Cardiac septum (tissue), 1 donor: ENCODE measurements around the gene RERE. TPM values are rescaled to one million over a fixed set of nuclear protein-coding genes. Genes with fewer than 3 reads are reported as not detected.

ENCODE experiments used
- DNase-seq: peaks from one replicate; pipeline ENCODE4 v3.0.0-alpha.2; 2020; ENCODE audit warnings: low spot score
- intact Hi-C: fragments of 100-400 bp; cut with DNase I; formaldehyde crosslinking; loops from one replicate; pipeline ENCODE4 v1.14.0; 2022
- total RNA-seq: library from RNA; stranded (reverse); fragmentation: NEBNext Ultra II Directional; extraction: Animal tissue kit (Norgen Biotek cat#: 25700); gene quantifications from one replicate; pipeline ENCODE4 v1.2.1, GENCODE V29; 2021
- donor health status: DM: no; HTN: no; CAD: no.

RERE gene
- total RNA-seq, 1 donor from 2014 or later: 102 TPM

DNA sequence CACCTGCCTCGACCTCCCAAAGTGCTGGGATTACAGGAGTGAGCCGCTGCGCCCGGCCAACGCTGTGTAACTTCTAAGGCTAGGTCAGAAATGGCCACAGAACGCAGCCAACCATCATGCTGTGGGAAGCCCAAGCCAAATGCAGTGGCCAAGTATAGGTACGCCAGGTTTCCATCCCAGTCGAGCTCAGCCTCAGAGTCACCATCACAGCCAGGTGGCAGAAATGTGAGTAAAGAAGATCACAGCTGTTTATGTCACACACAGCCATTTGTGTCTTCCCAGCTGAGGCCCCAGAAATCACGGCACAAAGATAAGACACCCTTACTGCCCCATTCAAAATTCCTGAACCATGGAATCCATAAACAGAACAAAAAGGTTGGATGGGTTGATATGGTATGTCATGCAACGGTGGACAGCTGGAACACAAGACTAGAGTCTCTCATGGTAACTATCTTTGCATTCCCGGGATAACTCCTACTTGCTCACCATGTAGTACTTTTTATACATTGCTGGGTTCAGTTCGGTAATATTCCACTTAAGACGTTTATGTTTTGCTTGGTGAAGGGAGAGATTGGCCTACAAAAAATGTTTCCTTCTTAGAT is 415.2 kb downstream of the RERE start:
- intact Hi-C loops: no loop called here
- DNase-seq: no peak

DNA sequence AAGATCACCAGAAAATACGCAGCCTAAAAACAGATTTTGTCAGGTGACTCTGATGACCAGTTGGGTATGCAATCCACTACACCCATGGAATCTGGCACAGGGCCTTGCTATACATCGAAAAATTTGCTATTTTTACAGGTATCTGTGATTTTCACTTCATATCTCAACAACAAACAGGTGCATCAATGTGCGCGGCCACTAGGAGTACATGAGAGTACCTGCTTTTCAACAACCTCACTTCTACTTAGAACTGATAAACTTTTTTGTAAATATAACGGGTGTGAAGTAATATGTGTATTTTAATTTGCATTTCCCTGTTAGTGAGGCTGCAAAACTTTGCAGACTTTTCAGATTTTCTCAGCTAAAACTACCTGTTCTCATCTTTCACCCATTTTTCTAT is 418.8 kb downstream of the RERE start:
- intact Hi-C loops: no loop called here
- no peak for DNase-seq

DNA sequence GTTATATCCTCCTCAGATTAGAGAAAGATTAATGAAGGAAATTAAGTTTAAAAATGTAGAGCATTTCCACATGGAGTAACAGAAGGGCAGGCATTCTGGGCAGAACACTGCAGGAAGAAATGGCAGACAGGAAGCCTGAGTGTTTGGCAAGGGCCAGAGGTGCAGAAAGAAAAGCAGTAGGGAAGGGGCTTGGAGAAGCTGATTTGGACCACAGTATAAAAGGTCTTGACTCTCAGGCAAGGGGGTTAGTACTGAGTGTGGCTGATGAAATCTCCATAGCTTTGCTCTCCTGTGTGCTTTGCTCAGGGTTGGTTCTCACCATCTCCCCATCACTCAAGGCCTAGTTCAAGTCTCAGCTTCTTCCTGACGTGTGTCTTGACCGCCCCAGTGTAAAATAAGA is 419.4 kb downstream of the RERE start:
- no peak for DNase-seq
- intact Hi-C loops: no loop called here

DNA sequence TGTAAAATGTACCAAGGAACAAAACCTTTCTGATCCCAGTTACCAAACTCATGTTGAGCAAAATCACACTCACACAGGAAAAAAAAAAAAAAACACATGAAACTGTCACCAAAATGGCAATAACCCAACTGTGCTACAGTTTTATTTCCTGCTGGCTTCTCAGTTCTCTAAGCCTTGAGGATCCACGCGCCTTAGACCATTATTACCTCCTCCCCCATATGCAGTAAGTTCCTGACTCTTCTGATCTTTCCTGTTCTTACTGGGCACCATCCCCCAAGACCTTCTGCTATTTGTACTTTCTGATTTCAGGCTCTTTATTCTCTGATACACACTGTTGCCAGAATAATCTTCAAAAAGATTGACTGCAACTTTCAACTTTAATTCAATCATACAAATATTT is 419.9 kb downstream of the RERE start:
- intact Hi-C loops: no loop called here
- no peak for DNase-seq

DNA sequence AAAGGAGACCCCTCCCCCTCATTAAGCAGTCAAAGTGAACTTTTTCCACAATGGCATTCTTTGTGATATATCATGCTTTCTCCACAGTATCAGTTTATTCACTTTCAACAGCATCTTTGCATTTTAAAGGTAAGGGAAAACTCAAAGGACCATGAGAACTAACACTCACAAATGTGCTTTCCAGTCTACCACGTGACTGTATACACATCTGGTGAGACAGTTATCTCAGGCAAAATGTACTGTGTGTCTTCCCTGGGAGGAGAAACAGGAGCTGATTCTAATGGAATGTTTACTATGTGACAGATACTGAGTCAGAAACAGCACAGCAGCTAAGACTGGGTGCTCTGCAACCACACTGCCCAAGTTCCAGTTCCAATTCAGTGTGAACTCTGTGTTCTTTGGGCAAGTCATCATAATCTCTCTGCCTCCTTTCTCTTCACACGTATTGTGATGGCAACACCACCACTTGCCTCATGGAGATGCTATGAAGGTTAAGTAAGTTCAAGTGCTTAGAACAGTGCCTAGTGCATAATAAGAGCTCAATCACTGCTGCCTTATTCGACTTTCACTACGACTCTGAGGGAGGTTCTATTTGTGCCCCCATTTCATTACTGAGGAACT is 420.5 kb downstream of the RERE start:
- intact Hi-C loops: no loop called here
- no peak for DNase-seq

DNA sequence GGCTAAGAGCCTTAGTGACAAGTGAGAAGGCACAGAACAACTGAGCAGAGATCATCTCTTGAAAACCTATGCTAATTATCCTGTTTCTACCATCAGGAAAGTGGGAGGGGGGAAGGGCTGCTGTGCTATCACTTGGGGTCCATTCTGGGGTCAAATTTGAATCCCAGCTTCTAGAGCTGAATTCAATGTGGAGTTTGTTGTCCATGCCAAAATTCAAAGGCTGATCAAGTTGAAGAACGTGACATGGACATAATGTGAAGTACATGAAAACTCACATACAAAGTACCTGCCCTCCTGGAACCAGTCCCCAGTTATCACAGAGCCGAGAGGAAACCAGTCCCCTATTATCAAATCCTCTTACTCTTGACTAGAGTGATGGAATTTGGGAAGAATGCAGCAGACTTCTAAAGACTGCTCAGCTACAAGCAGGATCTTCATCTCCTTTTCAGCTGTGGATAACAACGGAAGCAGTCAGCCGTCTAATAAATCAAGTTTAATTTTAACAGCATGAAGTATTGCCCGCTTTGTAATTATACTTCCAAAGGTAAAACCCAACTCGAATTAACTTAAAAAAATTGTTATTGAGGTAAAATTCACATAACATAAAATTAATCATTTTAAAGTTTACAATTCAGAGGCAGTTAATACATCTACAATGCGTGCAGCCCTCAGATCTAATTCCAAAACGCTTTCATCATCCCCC is 421.2 kb downstream of the RERE start:
- no peak for DNase-seq
- intact Hi-C loops: no loop called here

DNA sequence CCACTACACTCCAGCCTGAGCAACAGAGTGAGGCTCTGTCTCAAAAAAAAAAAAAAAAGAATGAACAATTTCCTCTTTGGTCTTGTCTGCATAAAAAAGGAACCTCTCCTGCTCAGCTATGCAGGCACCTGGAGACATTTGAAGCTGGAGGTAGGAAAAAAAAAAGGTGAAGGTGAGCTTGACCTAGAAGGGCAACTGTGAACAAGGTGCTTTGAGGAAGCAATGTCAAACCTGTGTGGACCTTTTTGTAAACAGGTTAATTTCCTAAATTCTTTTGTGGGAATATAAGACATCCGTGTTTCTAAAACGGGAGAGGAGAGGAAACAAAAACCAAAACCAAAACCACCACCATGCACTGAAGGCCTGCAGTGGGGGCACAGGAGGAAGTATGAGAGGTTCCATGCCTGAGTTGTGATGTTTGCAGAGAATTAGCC is 422.0 kb downstream of the RERE start:
- no peak for DNase-seq
- intact Hi-C loops: no loop called here

DNA sequence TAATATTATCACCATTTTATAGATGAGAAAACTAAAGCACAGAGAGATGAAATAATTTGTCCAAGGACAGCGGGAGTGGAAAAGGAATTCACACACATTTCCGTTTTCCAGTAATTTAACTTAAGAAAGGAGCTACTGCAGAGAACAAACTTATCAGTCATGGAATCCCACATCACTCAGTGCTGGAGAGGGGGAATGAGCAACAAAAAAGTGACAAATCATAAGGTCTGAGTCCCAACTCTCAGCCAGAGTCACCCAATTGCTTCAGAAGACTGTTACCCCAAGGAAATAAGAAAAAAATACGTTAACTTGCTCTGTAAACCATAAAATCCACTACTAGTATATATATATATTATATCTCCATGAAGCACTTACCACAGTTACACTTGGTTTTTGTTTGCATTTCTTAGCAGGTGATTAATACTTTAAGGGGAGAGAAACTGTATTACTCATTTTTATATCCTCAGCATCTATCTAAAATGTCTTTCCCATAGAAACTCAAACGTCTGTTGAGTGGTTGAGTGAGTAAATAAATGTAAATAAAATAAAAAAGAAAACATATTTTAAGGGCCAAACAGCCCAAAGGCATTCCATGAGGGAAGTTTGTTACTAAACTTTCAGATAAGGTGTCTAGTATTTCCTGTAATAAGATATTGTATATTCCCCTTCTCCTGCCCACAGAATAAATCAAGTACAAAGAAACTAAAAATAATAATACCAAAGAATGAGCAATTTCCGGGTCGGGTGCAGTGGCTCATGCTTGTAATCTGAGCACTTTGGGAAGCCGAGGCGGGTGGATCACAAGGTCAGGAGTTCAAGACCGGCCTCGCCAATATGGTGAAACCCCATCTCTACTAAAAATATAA is 422.8 kb downstream of the RERE start:
- intact Hi-C loops: no loop called here
- DNase-seq: no peak

DNA sequence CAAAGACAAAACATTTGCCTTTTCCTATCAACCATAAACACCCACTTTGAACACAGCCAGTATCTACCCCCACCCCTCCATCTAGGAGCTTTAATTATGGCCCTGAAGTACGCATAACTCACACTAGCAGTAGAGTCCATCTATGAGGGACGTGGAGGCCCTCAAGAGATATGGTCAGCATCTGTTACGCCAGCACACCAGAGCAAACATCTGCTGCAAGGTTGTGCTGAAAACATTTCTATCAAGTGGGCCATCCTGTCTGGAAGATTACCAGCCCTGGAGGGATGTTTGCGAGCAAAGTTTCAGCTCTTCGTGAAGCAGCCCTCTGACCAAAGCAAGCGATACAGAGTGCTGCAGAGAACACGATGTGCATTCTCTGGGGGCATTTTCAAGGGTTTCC is 424.9 kb downstream of the RERE start:
- no peak for DNase-seq
- intact Hi-C loops: no loop called here

DNA sequence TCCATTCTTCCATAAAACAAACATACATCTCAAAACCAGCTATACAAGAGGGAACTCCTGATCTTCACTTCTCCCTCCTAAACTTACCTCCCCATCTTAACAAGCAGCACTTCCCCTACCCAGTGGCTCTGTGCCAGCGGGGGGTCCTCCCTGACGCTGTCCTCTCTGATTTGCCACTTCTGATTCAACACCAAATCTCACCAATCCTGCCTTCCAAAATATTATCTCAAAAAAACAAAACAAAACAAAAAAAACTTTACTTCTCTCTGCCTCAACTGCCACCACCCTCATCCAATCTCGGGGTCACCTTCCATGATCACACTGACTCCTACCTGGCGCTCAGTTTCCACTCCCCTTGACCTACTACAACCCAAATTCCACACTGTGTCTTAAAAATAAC is 426.7 kb downstream of the RERE start:
- intact Hi-C loops: no loop called here
- DNase-seq: no peak

DNA sequence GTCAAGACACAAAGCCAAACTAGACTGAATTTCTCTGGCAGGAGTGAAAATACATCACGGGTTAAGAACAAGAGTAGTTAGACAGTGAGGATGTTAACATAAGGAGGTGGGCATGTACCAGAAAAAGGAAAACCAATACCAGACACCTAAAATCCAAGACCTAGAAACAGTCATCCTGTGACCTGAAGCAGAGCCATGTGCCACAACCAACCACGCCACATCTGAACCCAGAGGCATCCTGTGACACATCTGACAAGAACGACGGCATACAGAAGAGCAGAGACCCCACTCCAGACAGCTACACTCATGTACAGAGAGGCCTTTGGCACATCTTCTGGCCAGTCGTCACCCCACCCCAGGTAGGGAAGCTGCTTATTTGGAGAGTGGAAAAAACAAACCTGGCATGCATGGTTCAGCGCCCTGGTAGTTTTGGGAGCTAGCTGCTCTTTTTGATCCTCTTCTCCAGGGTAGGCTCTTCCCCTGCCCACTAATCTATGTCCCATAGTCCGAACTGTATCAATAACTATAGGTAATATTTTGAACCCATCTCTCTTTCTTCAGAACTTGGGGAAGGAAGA is 427.4 kb downstream of the RERE start:
- intact Hi-C loops: no loop called here
- DNase-seq: no peak

DNA sequence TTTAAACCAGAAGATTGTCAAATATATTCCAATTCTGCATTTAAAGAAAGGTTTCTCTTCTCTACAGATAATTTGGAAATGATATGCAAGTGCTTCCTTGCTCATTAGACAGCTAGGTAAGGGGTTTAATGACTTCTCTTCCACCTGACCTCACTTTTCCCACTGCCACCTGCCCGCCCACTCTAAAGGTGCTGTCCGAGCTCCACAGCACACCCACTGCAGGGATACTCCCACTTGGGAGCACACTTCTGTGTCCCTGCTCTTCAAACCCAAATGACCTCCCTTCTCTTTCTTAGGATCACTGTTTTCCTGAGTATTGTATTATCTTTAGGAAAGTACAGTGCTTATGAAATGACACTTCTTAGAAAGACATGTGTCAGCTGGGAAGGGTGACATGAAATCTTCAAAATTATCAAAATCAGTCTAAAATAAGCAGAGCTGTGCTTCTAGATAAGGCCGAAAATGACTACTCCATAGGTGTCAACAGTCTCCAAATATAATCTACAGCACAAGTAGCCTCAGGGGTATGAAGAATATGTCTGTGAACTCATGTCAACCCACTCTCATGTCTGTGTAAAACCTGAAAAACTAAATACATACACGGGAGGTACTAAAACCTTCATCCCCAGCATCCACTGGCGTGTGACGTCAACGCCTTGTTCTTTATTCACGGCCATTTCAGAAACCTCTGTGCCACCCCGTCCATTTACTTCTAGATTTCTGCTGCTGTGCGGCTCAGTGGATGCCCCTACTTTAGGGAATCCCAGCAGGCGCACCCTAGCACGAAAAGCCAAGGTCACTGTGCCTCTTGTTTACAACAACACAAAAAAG is 428.5 kb downstream of the RERE start:
- intact Hi-C loops: no loop called here
- DNase-seq: no peak

DNA sequence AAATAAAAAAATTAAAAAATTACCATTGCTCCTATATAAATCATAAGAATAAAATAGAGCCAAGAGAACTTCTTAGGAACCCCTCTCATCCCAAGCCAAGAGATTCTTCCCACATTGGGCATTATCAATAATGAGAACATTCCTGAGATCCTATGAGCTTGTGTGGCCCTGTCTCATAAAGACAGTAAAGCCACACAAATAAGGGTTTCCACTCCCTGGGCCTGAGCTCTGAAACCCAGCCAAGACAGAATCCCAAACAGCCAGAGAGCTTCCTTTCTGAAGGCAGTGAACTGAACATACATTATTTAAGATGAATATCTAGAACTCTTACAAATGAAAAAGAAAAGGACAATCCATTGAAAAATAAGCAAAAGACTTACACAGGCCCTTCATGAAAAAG is 431.2 kb downstream of the RERE start:
- intact Hi-C loops: no loop called here
- no peak for DNase-seq

DNA sequence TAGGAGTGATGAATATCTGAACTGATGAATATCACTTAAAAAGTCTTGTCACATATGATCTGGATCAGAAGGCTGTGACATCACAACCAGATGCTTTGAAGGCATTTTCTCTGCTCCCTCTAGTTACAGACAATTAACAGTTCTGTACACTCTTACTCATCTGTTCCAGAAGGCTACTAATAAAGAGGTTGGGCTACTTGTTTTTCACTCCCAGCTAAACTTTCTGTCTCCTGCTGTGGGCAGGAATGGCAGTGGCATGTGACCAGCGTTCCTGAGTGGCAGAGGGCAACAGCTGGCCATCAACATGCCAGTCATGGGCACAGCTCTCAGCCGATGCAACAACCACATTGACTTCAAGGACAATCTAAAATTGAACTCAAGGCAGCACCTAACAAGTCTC is 432.9 kb downstream of the RERE start:
- intact Hi-C loops: no loop called here
- no peak for DNase-seq

DNA sequence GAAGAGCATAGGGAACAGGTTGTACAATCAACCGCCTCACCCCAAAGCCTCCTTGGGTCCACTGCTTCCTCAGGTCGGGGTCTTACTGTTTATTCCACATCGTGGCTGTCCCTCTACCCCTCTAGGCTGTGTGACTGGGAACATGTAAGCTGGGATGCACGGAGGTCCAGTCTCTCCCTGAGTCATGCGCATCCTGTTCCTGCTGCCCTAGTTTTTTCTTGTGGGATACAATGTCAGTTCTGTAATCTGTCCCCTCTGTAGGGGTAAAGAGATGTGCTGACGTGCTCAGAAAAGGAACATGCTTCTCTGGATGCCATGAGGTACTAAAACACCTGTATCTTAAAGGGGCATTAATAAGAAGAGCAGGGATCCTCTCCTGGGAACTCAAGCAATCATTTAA is 433.4 kb downstream of the RERE start:
- intact Hi-C loops: no loop called here

DNA sequence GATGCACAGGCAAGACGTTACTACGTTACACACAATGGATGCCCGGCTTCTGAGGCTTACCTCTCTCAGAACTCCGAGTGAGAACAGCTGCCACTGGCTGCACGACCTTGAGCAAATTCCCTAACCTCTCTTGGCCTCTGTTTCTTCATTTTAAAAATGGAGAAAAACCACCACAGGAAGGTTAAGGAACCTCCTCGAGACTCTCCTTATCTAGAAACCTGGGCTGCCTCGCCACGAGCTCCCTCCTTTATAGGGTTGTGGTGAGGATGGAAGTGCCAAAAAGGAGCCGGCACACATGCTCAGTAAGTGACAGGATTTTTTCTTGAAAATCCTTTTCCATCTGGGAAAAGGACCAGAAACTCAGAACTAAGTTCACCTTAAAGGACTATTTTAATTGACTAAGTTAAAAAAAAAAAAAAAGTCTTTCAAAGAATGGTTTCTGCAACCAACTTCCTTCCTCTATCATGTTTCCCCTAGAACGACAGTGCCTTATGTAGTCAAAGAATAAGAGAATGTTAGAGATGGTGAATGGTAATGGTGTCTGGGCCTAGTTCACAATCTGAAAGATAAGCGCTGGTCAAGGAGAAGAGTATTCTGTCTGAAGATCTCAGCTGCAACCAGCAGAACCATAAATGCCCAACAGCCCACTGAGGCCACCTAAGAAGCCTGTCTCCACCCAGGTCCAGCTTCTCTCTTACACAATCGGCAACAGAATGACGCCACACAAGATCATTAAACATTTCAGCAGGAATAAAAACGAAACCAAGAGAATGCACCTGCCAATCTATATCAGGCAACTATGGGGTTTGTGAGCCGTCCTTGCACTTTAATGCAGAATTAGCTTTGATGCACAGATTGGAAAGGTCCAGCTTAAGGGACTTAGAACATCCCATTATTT is 434.6 kb downstream of the RERE start:
- intact Hi-C loops: no loop called here

More for the DNA sequence above, 433.4 kb downstream of the RERE start:
- no peak for DNase-seq

DNA sequence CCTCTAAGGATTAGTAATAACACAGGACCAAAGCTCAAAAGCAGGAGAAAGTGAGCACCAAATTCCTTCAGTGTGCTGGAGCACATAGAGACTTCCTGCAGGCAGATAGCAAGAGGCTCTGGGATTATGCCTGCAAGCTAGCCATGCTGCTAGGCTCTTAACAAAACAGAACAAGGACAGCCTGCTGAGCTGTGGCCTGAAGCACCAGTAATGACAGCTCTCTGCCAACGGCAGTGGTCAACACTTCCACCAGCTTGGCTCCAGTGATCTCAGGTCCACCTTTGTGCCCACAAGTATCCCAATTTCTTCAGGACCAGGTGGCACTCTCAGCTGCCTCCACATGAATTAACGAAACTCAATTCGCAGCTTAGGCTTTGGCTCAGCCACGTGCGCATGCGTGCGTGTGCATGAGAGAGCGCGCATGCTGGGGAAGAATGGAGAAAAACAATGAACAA is 435.4 kb downstream of the RERE start:
- intact Hi-C loops: no loop called here
- no peak for DNase-seq

More for the DNA sequence above, 434.6 kb downstream of the RERE start:
- DNase-seq: no peak

DNA sequence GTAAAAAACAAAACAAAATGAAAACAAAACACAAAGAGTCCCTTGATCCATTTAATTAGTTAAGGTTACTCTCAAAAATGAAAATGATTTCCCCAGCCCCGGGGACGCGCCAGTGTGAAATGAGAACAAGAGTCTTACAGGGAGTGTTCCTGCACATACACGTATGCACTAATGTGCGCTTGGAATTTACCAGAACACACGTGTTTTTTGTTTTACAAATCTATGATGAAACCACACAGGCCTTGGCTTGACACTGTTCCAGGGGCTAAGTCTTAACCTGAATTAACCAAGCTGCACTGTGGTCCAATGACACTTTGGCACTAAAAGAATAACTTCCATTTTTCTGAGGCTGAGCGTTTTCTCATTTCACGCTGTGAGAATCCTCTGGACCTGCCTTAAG is 435.8 kb downstream of the RERE start:
- DNase-seq: no peak
- intact Hi-C loops: no loop called here
